Fibroblast of lung (primary cell): ENCODE data around the gene NDEL1.

ENCODE experiments used
- EZH2 ChIP-seq: IDR thresholded peaks from 2 replicates; pipeline ENCODE4 v1.5.1; 2012; ENCODE audit warnings: low read length, control low read depth, mild to moderate bottlenecking; ENCODE audit errors: missing control alignments
- TF ChIP-seq, protein P1 (sequence below), 2 donors: IDR thresholded peaks in 1 of 2; conservative IDR thresholded peaks in 1 of 2; 1 replicate in 1 of 2; 2 replicates in 1 of 2; pipeline ENCODE4 v1.5.1; 2011 to 2012; ENCODE audit warnings: low read length in 2 of 2, control low read depth in 1 of 2, inconsistent platforms in 1 of 2, low read depth in 1 of 2, mild to moderate bottlenecking in 1 of 2

- TF ChIP-seq, protein P1, sequence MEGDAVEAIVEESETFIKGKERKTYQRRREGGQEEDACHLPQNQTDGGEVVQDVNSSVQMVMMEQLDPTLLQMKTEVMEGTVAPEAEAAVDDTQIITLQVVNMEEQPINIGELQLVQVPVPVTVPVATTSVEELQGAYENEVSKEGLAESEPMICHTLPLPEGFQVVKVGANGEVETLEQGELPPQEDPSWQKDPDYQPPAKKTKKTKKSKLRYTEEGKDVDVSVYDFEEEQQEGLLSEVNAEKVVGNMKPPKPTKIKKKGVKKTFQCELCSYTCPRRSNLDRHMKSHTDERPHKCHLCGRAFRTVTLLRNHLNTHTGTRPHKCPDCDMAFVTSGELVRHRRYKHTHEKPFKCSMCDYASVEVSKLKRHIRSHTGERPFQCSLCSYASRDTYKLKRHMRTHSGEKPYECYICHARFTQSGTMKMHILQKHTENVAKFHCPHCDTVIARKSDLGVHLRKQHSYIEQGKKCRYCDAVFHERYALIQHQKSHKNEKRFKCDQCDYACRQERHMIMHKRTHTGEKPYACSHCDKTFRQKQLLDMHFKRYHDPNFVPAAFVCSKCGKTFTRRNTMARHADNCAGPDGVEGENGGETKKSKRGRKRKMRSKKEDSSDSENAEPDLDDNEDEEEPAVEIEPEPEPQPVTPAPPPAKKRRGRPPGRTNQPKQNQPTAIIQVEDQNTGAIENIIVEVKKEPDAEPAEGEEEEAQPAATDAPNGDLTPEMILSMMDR (conservative IDR thresholded peaks at IDR 0.05 in 1 of 2, IDR thresholded peaks at IDR 0.05 in 1 of 2; ENCODE audit: low read depth in 1 of 2, low read length in 2 of 2), result no peak
- TF ChIP-seq EZH2, result no peak
Measured at GRCh38 chr17:8499614-8500013, 63.9 kb downstream of the NDEL1 start.
